ENCODE results near the gene GALNS.

GALNS gene

DNA sequence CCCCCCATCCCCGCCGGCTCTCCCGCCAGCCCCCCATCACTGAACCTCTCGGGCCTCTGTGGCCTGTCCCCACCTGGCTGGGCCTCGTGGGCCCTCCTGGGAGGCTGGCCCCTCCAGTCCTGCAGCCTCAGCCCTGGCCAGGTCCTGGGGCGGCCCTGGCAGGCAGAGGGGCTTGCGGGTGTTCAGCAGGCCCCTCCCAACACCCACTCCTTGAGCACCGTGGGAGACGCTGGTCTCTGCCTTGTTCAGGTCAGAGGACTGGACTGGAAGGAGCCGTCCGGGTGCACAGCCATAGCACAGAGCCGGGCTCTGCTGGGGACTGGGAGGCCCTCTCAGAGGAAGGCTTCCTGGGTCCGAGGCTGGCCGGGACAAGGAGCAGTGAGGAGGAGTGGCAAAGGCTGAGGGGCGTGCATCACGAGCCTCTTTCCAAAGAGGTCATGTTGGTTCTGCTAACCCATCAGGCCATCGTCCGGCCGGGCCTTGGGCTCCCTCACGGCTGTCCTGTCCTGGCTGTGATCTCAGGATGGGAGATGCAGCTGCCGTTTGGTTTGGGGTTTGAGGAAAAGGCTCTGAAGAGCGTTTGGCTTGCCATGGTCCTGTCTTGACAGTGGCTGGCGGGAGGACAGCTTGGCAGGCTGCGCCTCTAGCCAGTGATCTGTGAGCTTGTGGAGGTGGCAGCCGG, 16.0 kb upstream of the GALNS start:
- Histone ChIP-seq H3K4me1 (ENCODE audit: control insufficient read depth, insufficient read depth, low read length) (no peaks in the 10 kb centered on the region), H3K9ac (ENCODE audit: low read depth, low read length) (no peak overlapping the region), H3K4me3 (ENCODE audit: low read depth, low read length) (no peak overlapping the region), H3K27me3 (ENCODE audit: control insufficient read depth, insufficient read depth, low read length) (no peaks in the 10 kb centered on the region), H3K9me3 (ENCODE audit: control insufficient read depth, insufficient read depth, low read length) (no peaks in the 10 kb centered on the region), H3K27ac (ENCODE audit: low read depth, low read length) (no peak overlapping the region), H3K36me3 (ENCODE audit: control insufficient read depth, insufficient read depth, low read length) (no peaks in the 10 kb centered on the region)

DNA sequence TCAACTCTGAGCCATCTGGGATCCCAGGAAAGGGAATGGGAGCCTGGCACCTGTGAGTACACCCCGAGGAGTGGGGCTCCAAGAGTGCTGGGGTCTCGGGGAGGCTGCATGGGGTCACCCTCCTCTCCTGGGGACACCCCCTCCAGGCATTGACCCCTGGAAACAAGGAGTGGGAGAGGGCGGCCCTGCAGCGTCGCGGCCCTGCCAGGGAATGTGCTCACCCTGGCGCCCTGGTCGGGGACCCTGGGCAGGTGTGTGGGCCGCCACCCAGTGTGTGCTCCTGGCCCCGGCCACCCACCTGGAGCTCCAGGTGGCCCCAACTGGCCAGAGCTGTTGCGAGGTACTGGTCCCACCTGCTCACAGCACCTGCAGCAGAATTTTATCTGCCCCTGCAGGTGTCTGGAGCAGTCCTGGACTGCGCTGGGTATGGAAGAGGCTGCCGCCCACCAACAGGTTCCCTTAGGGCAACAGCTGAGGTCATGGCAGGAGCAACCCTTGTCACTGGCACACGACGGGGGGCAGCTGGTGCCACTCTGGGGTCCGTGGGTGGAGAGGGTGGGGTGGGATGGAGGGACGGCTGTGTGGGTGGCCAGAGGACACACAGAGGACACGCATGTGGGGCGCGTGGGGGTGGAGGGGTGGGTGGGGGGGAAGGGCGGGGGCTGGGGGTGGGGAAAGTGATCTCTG, 15.1 kb upstream of the GALNS start:
- Histone ChIP-seq H3K4me1 (ENCODE audit: control insufficient read depth, insufficient read depth, low read length) (no peaks in the 10 kb centered on the region), H3K4me3 (ENCODE audit: low read depth, low read length) (no peak overlapping the region), H3K9ac (ENCODE audit: low read depth, low read length) (no peak overlapping the region), H3K27ac (ENCODE audit: low read depth, low read length) (no peak overlapping the region), H3K36me3 (ENCODE audit: control insufficient read depth, insufficient read depth, low read length) (no peaks in the 10 kb centered on the region), H3K27me3 (ENCODE audit: control insufficient read depth, insufficient read depth, low read length) (no peaks in the 10 kb centered on the region), H3K9me3 (ENCODE audit: control insufficient read depth, insufficient read depth, low read length) (no peaks in the 10 kb centered on the region)

DNA sequence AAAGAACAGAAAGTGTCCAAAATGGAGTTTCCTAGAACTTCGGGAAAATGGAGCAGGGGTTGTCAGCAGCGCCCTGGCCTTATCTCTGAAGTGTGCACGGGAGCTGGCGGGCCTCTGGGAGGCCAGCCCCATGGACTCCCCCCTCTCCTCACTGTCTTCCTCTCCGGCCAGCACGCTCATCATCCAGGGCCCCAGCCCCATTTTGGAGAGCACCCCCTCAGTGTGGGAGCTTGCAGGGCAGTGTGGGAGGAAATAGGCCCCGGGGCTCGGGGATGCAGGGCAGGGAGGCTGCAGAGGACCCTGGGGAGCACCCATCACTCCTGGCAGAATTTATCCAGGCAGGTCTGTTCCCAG, 14.6 kb upstream of the GALNS start:
- Histone ChIP-seq H3K36me3 (ENCODE audit: control insufficient read depth, insufficient read depth, low read length) (no peaks in the 10 kb centered on the region), H3K9me3 (ENCODE audit: control insufficient read depth, insufficient read depth, low read length) (no peaks in the 10 kb centered on the region), H3K4me1 (ENCODE audit: control insufficient read depth, insufficient read depth, low read length) (no peaks in the 10 kb centered on the region), H3K9ac (ENCODE audit: low read depth, low read length) (no peak overlapping the region), H3K27ac (ENCODE audit: low read depth, low read length) (no peak overlapping the region), H3K4me3 (ENCODE audit: low read depth, low read length) (no peak overlapping the region), H3K27me3 (ENCODE audit: control insufficient read depth, insufficient read depth, low read length) (no peaks in the 10 kb centered on the region)

DNA sequence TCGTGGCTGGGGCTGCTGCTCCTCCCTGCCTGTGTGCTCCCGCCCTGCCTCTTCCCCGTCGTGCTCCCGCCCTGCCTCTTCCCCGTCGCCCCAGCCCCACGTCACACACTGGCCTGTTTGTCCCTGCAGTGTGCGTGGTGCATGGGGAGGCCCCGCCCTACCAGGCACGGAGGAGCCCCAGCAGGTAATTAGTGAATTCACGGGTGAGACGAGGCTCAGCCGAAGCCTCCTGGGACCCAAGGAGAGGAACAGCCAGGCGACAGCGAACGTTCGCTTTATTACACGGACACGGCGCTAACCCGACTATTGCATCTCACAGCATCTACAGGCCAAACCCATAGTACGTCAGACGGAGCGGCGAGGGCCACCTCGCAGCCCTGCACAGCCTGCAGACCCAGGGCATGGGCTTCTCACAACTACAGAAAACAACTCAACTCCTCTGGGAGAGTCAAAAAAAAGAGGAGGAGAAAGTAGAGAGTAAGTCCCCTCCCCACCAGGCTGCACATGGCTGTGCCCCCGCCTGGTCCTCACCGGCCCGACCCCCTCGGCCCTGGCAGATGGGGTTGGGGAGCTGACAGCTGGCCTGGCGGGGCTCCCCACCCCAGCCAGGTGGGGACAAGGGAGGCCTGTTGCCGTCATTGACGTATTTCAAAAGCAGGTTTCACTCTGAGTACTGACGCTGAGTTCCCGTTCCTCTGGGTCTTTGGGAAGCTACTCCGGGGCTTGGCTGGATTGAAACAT, 14.0 kb upstream of the GALNS start:
- Histone ChIP-seq H3K4me3 (ENCODE audit: low read depth, low read length) (no peak overlapping the region), H3K4me1 (ENCODE audit: control insufficient read depth, insufficient read depth, low read length) (no peaks in the 10 kb centered on the region), H3K27me3 (ENCODE audit: control insufficient read depth, insufficient read depth, low read length) (no peaks in the 10 kb centered on the region), H3K9me3 (ENCODE audit: control insufficient read depth, insufficient read depth, low read length) (no peaks in the 10 kb centered on the region), H3K9ac (ENCODE audit: low read depth, low read length) (no peak overlapping the region), H3K36me3 (ENCODE audit: control insufficient read depth, insufficient read depth, low read length) (no peaks in the 10 kb centered on the region), H3K27ac (ENCODE audit: low read depth, low read length) (no peak overlapping the region)

DNA sequence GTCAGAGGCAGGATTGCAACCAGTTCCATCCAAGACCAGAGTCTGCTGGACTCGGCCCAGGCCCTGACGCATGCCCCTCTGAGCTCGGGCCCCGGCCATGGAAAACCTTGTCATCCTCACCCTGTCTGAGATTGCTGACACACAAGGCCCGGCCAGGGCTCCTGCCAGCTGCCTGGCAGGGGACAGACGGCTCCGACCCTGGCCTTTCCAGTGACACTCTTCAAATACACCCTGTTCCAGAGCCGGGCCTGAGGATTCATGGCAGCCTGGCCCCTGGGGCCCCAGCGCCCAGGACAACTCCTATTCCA, 12.9 kb upstream of the GALNS start:
- Histone ChIP-seq H3K27ac (ENCODE audit: low read depth, low read length) (no peak overlapping the region), H3K4me1 (ENCODE audit: control insufficient read depth, insufficient read depth, low read length) (no peaks in the 10 kb centered on the region), H3K9me3 (ENCODE audit: control insufficient read depth, insufficient read depth, low read length) (no peaks in the 10 kb centered on the region), H3K4me3 (ENCODE audit: low read depth, low read length) (no peak overlapping the region), H3K27me3 (ENCODE audit: control insufficient read depth, insufficient read depth, low read length) (no peaks in the 10 kb centered on the region), H3K36me3 (ENCODE audit: control insufficient read depth, insufficient read depth, low read length) (no peaks in the 10 kb centered on the region), H3K9ac (ENCODE audit: low read depth, low read length) (no peak overlapping the region)

DNA sequence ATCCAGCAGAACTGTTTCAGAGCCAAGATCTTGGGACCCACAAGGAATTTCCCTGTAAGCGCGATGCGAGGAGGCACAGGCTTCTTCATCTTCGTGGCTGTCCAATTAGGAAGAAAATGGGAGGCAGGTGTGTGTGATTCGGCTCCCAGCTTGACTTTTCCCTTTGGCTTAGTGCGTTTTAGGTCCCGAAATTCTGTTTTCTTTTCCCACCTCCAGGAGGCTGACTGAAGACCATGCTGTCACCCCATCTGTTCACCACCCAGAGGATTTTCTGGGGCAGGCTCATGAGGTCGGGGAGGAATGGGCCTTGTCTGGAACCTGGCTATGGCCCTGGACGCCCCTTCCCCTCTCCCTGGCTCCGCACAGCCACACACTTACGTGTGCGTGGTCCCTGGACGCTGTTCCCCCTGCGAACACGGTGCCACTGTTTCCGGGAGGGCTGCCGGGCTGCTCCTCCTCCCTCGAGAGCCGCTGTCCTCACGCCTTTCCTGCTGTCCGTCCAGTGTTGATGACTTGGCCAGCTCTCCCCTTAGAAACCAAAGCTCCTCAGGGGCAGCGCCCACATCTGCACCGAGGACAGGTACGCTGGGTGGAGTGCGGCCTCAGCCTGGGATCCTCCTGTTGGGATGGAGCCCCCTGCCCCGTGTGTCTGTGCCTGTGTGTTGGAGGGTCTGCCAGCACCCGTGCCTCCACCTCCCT, 12.4 kb upstream of the GALNS start:
- Histone ChIP-seq H3K27me3 (ENCODE audit: control insufficient read depth, insufficient read depth, low read length) (no peaks in the 10 kb centered on the region), H3K36me3 (ENCODE audit: control insufficient read depth, insufficient read depth, low read length) (no peaks in the 10 kb centered on the region), H3K9me3 (ENCODE audit: control insufficient read depth, insufficient read depth, low read length) (no peaks in the 10 kb centered on the region), H3K4me3 (ENCODE audit: low read depth, low read length) (no peak overlapping the region), H3K27ac (ENCODE audit: low read depth, low read length) (no peak overlapping the region), H3K9ac (ENCODE audit: low read depth, low read length) (no peak overlapping the region), H3K4me1 (ENCODE audit: control insufficient read depth, insufficient read depth, low read length) (no peaks in the 10 kb centered on the region)

DNA sequence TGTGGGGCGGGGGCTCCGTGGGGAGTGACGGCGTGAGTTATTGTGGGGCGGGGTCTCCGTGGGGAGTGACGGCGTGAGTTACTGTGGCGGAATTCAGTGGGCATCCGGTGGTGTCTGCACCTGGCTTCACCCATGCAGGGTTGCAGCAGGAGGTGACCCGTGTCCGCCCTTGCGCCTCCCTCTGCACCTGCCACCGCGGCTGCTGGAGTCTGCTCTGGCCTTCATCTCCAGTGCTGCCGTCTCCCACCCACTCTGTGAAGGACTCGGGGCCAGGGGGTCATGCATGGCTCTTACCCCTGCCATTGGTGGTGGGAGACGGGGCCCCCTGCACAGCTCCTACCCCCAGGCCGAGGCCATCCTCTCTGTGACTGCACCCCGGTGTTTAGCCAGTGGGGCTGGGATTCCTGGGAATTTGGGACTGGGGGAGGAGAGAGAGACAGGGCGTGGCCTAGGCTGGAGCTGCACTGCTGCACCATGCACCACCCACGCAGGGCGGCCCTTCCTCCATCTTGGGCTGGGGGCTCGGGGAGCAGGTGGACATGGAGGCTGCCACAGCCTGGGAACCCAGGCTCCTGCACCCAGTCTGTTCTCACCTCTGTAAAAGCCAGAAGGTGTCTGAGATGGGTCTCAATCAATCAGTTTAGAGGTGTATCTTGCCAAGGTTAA, 11.0 kb upstream of the GALNS start:
- Histone ChIP-seq H3K4me1 (ENCODE audit: control insufficient read depth, insufficient read depth, low read length) (no peaks in the 10 kb centered on the region), H3K27me3 (ENCODE audit: control insufficient read depth, insufficient read depth, low read length) (no peaks in the 10 kb centered on the region)

DNA sequence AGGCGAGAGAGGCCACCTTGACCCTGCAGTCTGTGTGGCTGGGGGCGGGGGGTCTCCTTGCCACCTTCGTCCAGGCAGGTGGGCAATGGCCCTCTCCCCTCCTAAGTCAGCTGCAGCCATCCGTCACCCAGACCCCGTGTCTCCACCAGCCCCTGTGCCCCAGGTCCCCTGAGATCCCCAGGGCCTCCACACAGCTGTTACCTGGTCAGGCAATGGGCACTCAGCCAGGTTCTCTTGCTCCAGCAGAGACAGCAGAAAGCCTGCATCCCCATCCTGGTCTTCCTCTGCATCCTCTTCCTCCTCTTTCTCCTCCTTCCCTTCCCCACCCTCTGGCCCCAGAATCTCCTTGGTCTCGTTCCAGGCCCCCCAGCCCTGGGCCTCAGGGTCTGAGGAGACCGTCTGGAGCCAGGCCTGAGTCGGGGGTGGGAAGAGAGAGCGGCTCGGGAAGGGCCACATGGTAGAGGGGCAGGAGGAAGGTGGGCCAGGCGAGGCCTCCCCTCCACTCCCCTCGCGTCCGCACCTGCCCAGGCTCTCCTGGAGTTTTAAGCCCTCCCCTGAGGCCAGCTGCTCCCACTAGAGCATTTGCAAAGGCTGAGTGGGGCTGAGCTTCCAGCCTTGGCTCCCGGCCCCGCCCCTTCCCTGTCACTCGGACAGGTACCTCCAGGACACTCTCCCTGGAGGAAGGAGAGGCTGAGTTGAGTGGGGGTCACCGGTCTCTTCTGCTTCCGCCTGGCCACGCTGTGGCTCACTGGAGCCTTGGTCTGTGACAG, 9.6 kb upstream of the GALNS start, which contains the start of gene PABPN1L:
Gene PABPN1L (minus strand): TSS at position 510 of the 770 bp plus-strand sequence. CDS start 54 bp downstream, at position 456.
- Histone ChIP-seq H3K9me3 (ENCODE audit: control insufficient read depth, insufficient read depth, low read length) (no peaks in the 10 kb centered on the region), H3K4me1 (ENCODE audit: control insufficient read depth, insufficient read depth, low read length) (no peaks in the 10 kb centered on the region), H3K9ac (ENCODE audit: low read depth, low read length) (no peak within 1 kb of the TSS), H3K27ac (ENCODE audit: low read depth, low read length) (no peak within 1 kb of the TSS), H3K27me3 (ENCODE audit: control insufficient read depth, insufficient read depth, low read length) (no peaks in the 10 kb centered on the region), H3K36me3 (ENCODE audit: control insufficient read depth, insufficient read depth, low read length) (peaks cover 14% of the 10 kb centered on the region; the same call in 1 of the 2 replicates), H3K4me3 (ENCODE audit: low read depth, low read length) (no peak within 1 kb of the TSS)

More for the DNA sequence above, 11.0 kb upstream of the GALNS start:
- no peak overlapping the region for H3K9ac ChIP-seq (ENCODE audit: low read depth, low read length)
- H3K36me3 ChIP-seq (ENCODE audit: control insufficient read depth, insufficient read depth, low read length) = 0 out of 2 replicates have a peak, but pooled peaks cover 1% of the 10 kb centered on the region
- no peak overlapping the region for H3K27ac ChIP-seq (ENCODE audit: low read depth, low read length)
- no peaks in the 10 kb centered on the region for H3K9me3 ChIP-seq (ENCODE audit: control insufficient read depth, insufficient read depth, low read length)
- no peak overlapping the region for H3K4me3 ChIP-seq (ENCODE audit: low read depth, low read length)

DNA sequence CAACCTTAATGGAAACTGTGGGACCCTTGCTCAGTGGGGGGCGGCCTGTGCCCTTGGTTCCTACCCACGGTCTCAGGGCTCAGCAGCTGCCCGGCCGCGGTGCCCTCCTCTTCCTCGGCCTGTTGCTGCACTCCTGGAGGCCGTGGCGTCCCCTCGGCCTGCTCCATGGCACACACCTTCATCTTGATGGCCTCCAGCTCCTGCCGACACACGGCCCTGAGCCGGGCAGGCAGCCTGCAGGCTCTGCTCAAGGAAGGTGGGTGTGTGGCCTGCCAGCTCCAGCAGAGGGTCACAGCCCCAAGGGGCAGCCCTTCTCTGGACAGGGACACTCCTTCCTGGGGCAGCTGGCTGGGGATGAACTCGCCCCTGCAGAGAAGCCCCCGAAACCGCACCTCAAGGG, 9.0 kb upstream of the GALNS start:
- H3K27ac ChIP-seq (ENCODE audit: low read depth, low read length) = no peak overlapping the region
- no peaks in the 10 kb centered on the region for H3K4me1 ChIP-seq (ENCODE audit: control insufficient read depth, insufficient read depth, low read length)
- H3K4me3 ChIP-seq (ENCODE audit: low read depth, low read length) = no peak overlapping the region
- H3K9ac ChIP-seq (ENCODE audit: low read depth, low read length) = no peak overlapping the region
- H3K36me3 ChIP-seq (ENCODE audit: control insufficient read depth, insufficient read depth, low read length) = peaks cover 20% of the 10 kb centered on the region
- no peaks in the 10 kb centered on the region for H3K27me3 ChIP-seq (ENCODE audit: control insufficient read depth, insufficient read depth, low read length)
- H3K9me3 ChIP-seq (ENCODE audit: control insufficient read depth, insufficient read depth, low read length) = no peaks in the 10 kb centered on the region

DNA sequence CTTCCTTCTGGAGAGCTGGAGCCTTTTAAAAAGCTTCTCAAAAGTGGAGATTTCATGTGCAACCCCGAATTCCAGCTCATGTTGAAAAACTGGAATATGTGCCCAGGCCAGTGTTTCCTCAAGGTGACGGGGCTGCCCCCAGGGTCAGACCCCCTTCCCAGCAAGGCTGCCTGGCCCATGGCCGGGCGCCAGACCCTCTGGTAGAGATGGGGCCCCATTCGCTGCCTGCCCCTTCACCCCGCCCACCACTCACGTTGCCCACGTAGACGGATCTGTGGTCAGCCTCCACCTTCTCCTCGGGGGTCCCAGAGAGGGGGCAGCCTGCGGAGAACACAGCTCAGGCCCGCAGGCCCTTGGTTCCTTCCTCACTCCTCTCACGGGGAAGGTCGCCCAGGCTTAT, 8.6 kb upstream of the GALNS start:
- Histone ChIP-seq H3K27ac (ENCODE audit: low read depth, low read length) (no peak overlapping the region), H3K27me3 (ENCODE audit: control insufficient read depth, insufficient read depth, low read length) (no peaks in the 10 kb centered on the region), H3K4me1 (ENCODE audit: control insufficient read depth, insufficient read depth, low read length) (no peaks in the 10 kb centered on the region)

More for the DNA sequence above, 8.6 kb upstream of the GALNS start:
- Histone ChIP-seq H3K9ac (ENCODE audit: low read depth, low read length) (no peak overlapping the region), H3K4me3 (ENCODE audit: low read depth, low read length) (no peak overlapping the region), H3K9me3 (ENCODE audit: control insufficient read depth, insufficient read depth, low read length) (no peaks in the 10 kb centered on the region), H3K36me3 (ENCODE audit: control insufficient read depth, insufficient read depth, low read length) (peaks cover 25% of the 10 kb centered on the region)
